H1 (cell line): Measurements from ENCODE around the gene ZNF260. TPM values are rescaled to one million over a fixed set of nuclear protein-coding genes. Genes with fewer than 3 reads are reported as not detected.

ENCODE experiments used
- CTCF ChIA-PET: fragments of 300-600 bp; sonication (Branson Sonifier 250); formaldehyde crosslinking; loops from one replicate; lab custom pipeline; 2021; ENCODE audit not compliant: partially characterized antibody; lab: Charles Lee
- POLR2A ChIA-PET: fragments of 300-600 bp; sonication (Branson Sonifier 250); formaldehyde crosslinking; loops from one replicate; lab custom pipeline; 2021; ENCODE audit warnings: inconsistent platforms; ENCODE audit not compliant: partially characterized antibody; lab: Charles Lee
- DNase-seq, 2 experiments: peaks; one replicate each; pipeline versions ENCODE4 v3.0.0 to v3.0.0-alpha.2; 2010 to 2022; ENCODE audit warnings: low spot score in 2 of 2, low read depth in 1 of 2, mixed read lengths in 1 of 2
- FAIRE-seq: peaks from 2 replicates; lab custom pipeline; 2011; peaks lifted over from hg19 to GRCh38; lab: Jason Lieb, UNC
- H2AFZ ChIP-seq: 2 replicates; pipeline ENCODE4 v1.8.1; 2012; ENCODE audit warnings: low read length, inconsistent platforms
- H2AK5ac ChIP-seq: 2 replicates; pipeline ENCODE4 v1.6.1; 2013; ENCODE audit warnings: low read depth, low read length
- H2BK120ac ChIP-seq: replicated peaks from 2 replicates; pipeline ENCODE3; 2013; ENCODE audit warnings: low read depth, low read length, inconsistent platforms
- H2BK12ac ChIP-seq: 2 replicates; pipeline ENCODE4 v1.6.1; 2013; ENCODE audit warnings: low read depth, low read length
- H2BK15ac ChIP-seq: 2 replicates; pipeline ENCODE4 v1.6.1; 2013; ENCODE audit warnings: low read length
- H2BK20ac ChIP-seq: 2 replicates; pipeline ENCODE4 v1.6.1; 2013; ENCODE audit warnings: low read length
- H2BK5ac ChIP-seq: 2 replicates; pipeline ENCODE4 v1.6.1; 2013; ENCODE audit warnings: low read depth, low read length
- H3K14ac ChIP-seq: 2 replicates; pipeline ENCODE4 v1.6.1; 2013; ENCODE audit warnings: inconsistent platforms; ENCODE audit not compliant: insufficient read length
- H3K18ac ChIP-seq: 2 replicates; pipeline ENCODE4 v1.6.1; 2013; ENCODE audit warnings: low read length; ENCODE audit errors: extremely low read depth
- H3K23ac ChIP-seq: 2 replicates; pipeline ENCODE4 v1.6.1; 2013; ENCODE audit warnings: inconsistent platforms; ENCODE audit not compliant: insufficient read length
- H3K23me2 ChIP-seq: 2 replicates; pipeline ENCODE4 v1.6.1; 2013; ENCODE audit warnings: low read depth, low read length
- H3K27ac ChIP-seq: 2 replicates; pipeline ENCODE4 v1.6.1; 2011; ENCODE audit warnings: low read depth, low read length, inconsistent platforms
- H3K27me3 ChIP-seq, 4 experiments: replicated peaks in 1 of 4; 1 replicate in 1 of 4; 2 replicates in 3 of 4; pipeline versions ENCODE4 v1.6.1 to v1.8.1; 2011 to 2013; ENCODE audit warnings: low read length in 3 of 4, mild to moderate bottlenecking in 3 of 4, inconsistent platforms in 2 of 4, mixed read lengths in 2 of 4, moderate library complexity in 1 of 4; ENCODE audit not compliant: control insufficient read depth in 3 of 4, insufficient read depth in 3 of 4; ENCODE audit errors: extremely low read depth in 1 of 4
- H3K36me3 ChIP-seq, 4 experiments: 2 replicates each; pipeline versions ENCODE4 v1.6.1 to v1.8.1; 2011 to 2013; ENCODE audit warnings: mild to moderate bottlenecking in 4 of 4, low read length in 3 of 4, moderate library complexity in 2 of 4, control low read depth in 1 of 4, inconsistent platforms in 1 of 4; ENCODE audit not compliant: insufficient read depth in 4 of 4, control insufficient read depth in 2 of 4
- H3K4ac ChIP-seq: replicated peaks from 2 replicates; pipeline ENCODE3; 2013; ENCODE audit warnings: low read length, low read depth, mixed read lengths, inconsistent platforms; ENCODE audit not compliant: insufficient read length
- H3K4me1 ChIP-seq, 4 experiments: replicated peaks in 1 of 4; 1 replicate in 1 of 4; 2 replicates in 3 of 4; pipeline versions ENCODE4 v1.6.1 to v1.8.1; 2011 to 2013; ENCODE audit warnings: low read length in 3 of 4, inconsistent platforms in 2 of 4, mixed read lengths in 1 of 4; ENCODE audit not compliant: insufficient read depth in 4 of 4, control insufficient read depth in 3 of 4
- H3K4me2 ChIP-seq, 2 experiments: 2 replicates each; pipeline versions ENCODE4 v1.6.1 to v1.8.1; 2011 to 2013; ENCODE audit warnings: low read depth in 2 of 2, low read length in 2 of 2, control low read depth in 1 of 2, inconsistent platforms in 1 of 2, mild to moderate bottlenecking in 1 of 2; ENCODE audit not compliant: insufficient read depth in 1 of 2
- H3K4me3 ChIP-seq, 4 experiments: fragments of 200-600, 300-600 bp in 1 of 4; sonication (generic), shearing (Covaris generic), sonication (Bioruptor Twin) in 1 of 4; 2 replicates each; pipeline versions ENCODE4 v1.5.1 to v1.8.1; 2011 to 2016; ENCODE audit warnings: low read length in 4 of 4, low read depth in 3 of 4, control low read depth in 2 of 4, inconsistent platforms in 2 of 4, mild to moderate bottlenecking in 2 of 4, mixed read lengths in 1 of 4, moderate library complexity in 1 of 4; ENCODE audit not compliant: insufficient read depth in 2 of 4; ENCODE audit errors: extremely low read depth in 1 of 4
- H3K56ac ChIP-seq: replicated peaks from 2 replicates; pipeline ENCODE3; 2013; ENCODE audit warnings: low read depth, mild to moderate bottlenecking, mixed read lengths, low read length, inconsistent platforms; ENCODE audit not compliant: insufficient read length
- H3K79me1 ChIP-seq: 2 replicates; pipeline ENCODE4 v1.6.1; 2013; ENCODE audit warnings: low read depth, low read length, control low read depth
- H3K79me2 ChIP-seq, 2 experiments: 2 replicates each; pipeline versions ENCODE4 v1.6.1 to v1.8.1; 2012 to 2013; ENCODE audit warnings: low read length in 2 of 2, mild to moderate bottlenecking in 2 of 2, inconsistent platforms in 1 of 2; ENCODE audit not compliant: insufficient read depth in 2 of 2, control insufficient read depth in 1 of 2
- H3K9ac ChIP-seq, 4 experiments: replicated peaks in 1 of 4; 1 replicate in 1 of 4; 2 replicates in 3 of 4; pipeline versions ENCODE4 v1.6.1 to v1.8.1; 2011 to 2013; ENCODE audit warnings: low read depth in 3 of 4, low read length in 3 of 4, control low read depth in 2 of 4, mild to moderate bottlenecking in 2 of 4, moderate library complexity in 2 of 4, inconsistent platforms in 1 of 4; ENCODE audit errors: extremely low read depth in 1 of 4
- H3K9me3 ChIP-seq, 2 experiments: 2 replicates each; pipeline versions ENCODE4 v1.6.1 to v1.8.1; 2012 to 2013; ENCODE audit warnings: mild to moderate bottlenecking in 2 of 2, moderate library complexity in 2 of 2, control low read depth in 1 of 2, inconsistent platforms in 1 of 2, low read depth in 1 of 2, low read length in 1 of 2, mixed read lengths in 1 of 2; ENCODE audit not compliant: insufficient read depth in 2 of 2
- H4K20me1 ChIP-seq, 2 experiments: replicated peaks in 1 of 2; 2 replicates each; pipeline versions ENCODE3 to v1.8.1; 2011 to 2013; ENCODE audit warnings: inconsistent platforms in 2 of 2, low read length in 2 of 2, mild to moderate bottlenecking in 1 of 2; ENCODE audit not compliant: insufficient read depth in 2 of 2, control insufficient read depth in 1 of 2
- H4K5ac ChIP-seq: 2 replicates; pipeline ENCODE4 v1.6.1; 2013; ENCODE audit warnings: low read length, low read depth, mixed read lengths, inconsistent platforms; ENCODE audit not compliant: insufficient read length
- H4K8ac ChIP-seq: 2 replicates; pipeline ENCODE4 v1.8.0; 2013; ENCODE audit warnings: mild to moderate bottlenecking, moderate library complexity, low read length, inconsistent platforms; ENCODE audit not compliant: insufficient read depth; ENCODE audit errors: extremely low read depth
- H4K91ac ChIP-seq: replicated peaks from 2 replicates; pipeline ENCODE3; 2013; ENCODE audit warnings: low read length, mixed read lengths, inconsistent platforms; ENCODE audit not compliant: insufficient read length
- BACH1 ChIP-seq: IDR thresholded peaks from 2 replicates; pipeline ENCODE4 v1.6.1; 2012; ENCODE audit warnings: low read length, improper control_type of control experiment
- CHD1 ChIP-seq: IDR thresholded peaks from 2 replicates; pipeline ENCODE4 v1.6.1; 2012; ENCODE audit warnings: low read depth, low read length, improper control_type of control experiment
- EP300 ChIP-seq, 2 experiments: IDR thresholded peaks; 1 replicate in 1 of 2; 2 replicates in 1 of 2; pipeline ENCODE4 v1.6.1; 2011 to 2012; ENCODE audit warnings: low read depth in 2 of 2, low read length in 2 of 2, mild to moderate bottlenecking in 2 of 2, borderline replicate concordance in 1 of 2, inconsistent platforms in 1 of 2, moderate library complexity in 1 of 2
- NANOG ChIP-seq: IDR thresholded peaks from 2 replicates; pipeline ENCODE4 v1.6.1; 2011; ENCODE audit warnings: low read length, low read depth, mild to moderate bottlenecking, inconsistent platforms; ENCODE audit not compliant: insufficient read depth, poor library complexity, severe bottlenecking
- NRF1 ChIP-seq: IDR thresholded peaks from 2 replicates; pipeline ENCODE4 v1.6.1; 2011; ENCODE audit warnings: mild to moderate bottlenecking, low read depth, low read length, improper control_type of control experiment
- PHF8 ChIP-seq: fragments of 200-600 bp; sonication (generic); conservative IDR thresholded peaks from 2 replicates; pipeline ENCODE4 v1.7.1; 2012; ENCODE audit warnings: low read depth, mild to moderate bottlenecking, inconsistent platforms, low read length, moderate library complexity
- YY1 ChIP-seq: IDR thresholded peaks from 2 replicates; pipeline ENCODE4 v1.6.1; 2011; ENCODE audit warnings: low read depth, mild to moderate bottlenecking, low read length
- WGBS, 2 experiments: shearing (Covaris generic) in 1 of 2; methylation state at CpG; one replicate each; pipeline versions ENCODE4 v1.1.6 to v1.1.7; 2013 to 2015; ENCODE audit warnings: low lambda C conversion rate in 2 of 2, mixed read lengths in 2 of 2, inconsistent platforms in 1 of 2, low coverage in 1 of 2, missing lambda C conversion rate in 1 of 2; ENCODE audit not compliant: insufficient replicate concordance in 2 of 2, insufficient coverage in 1 of 2, insufficient read length in 1 of 2; ENCODE audit errors: extremely low coverage in 1 of 2, missing lambda C conversion rate in 1 of 2; 5-methylcytosine and 5-hydroxymethylcytosine counted together
- polyA plus RNA-seq, 7 experiments: library from polyadenylated mRNA; depleted of rRNA in 3 of 7; stranded (reverse) in 5 of 7; unstranded in 2 of 7; fragments of >200 nt in 5 of 7; fragments of 200-250 nt in 2 of 7; gene quantifications; 1 replicate in 5 of 7; 2 replicates in 1 of 7; 4 replicates in 1 of 7; pipeline versions ENCODE4 v1.2.1 to v1.2.3, GENCODE V29; 2011 to 2013; ENCODE audit warnings: missing spikeins in 2 of 7, mixed read lengths in 2 of 7
- total RNA-seq: library from RNA; stranded (reverse); fragmentation: NEBNext Ultra II Directional; extraction: Animal tissue kit (Norgen Biotek cat#: 25700); gene quantifications from 2 replicates; pipeline ENCODE4 v1.2.1, GENCODE V29; 2021

Gene ZNF260
- total and polyA plus RNA-seq, 2 of the 8 experiments (the other 6 are each of a cell fraction or from before 2014, with no cell fraction given) = 5.5 to 30.7 TPM

- DNase-seq (no peak), FAIRE-seq (no peak)
- peak overlapping the region; percentile 89 to 100 (median 98) for H3K9ac ChIP-seq
- H2BK120ac ChIP-seq = peak overlapping the region; percentile 84
- no peak for TF ChIP-seq EP300 (IDR thresholded peaks at IDR 0.05; ENCODE audit: borderline replicate concordance in 1 of 2, low read depth in 2 of 2, low read length in 2 of 2)
- no peak for TF ChIP-seq NANOG
- TF ChIP-seq PHF8 = peak; percentile 88; the same call in 1 of the 2 replicates
- no peak for TF ChIP-seq NRF1
- peak; percentile 30; the same call in 1 of the 2 replicates for TF ChIP-seq BACH1
- no peak for TF ChIP-seq CHD1
- TF ChIP-seq YY1 = no peak
- peak overlapping the region; percentile 99 for H2BK12ac ChIP-seq
- H2AFZ ChIP-seq = peak overlapping the region; percentile 35
- peak overlapping the region; percentile 72 to 98 (median 85) for H3K4me3 ChIP-seq
- no peaks in the 10 kb centered on the region for H4K20me1 ChIP-seq
- WGBS, 2 experiments = 2% methylated on average over 10 of the region's 13 CpGs; no CpG with 5 or more reads in 1 of the 2 experiments
- H3K27ac ChIP-seq = peak overlapping the region; percentile 99
- H3K79me2 ChIP-seq = peaks cover 11 to 50% of the 10 kb centered on the region in 2 experiments
- peak overlapping the region; percentile 99 for H4K5ac ChIP-seq
- H2BK15ac ChIP-seq = 0 out of 2 replicates have a peak overlapping the region, but pooled peaks have one; percentile 92
- peak overlapping the region; percentile 97 to 99 for H3K4me2 ChIP-seq
- H3K36me3 ChIP-seq = peaks cover 4 to 17% (median 8%) of the 10 kb centered on the region in 4 experiments; a peak in 7 of 8 replicates
- peaks cover 4% of the 10 kb centered on the region; the same call in 1 of the 2 replicates for H3K79me1 ChIP-seq
- H3K4me1 ChIP-seq = peaks cover 0 to 4% (median 2%) of the 10 kb centered on the region in 4 experiments; a peak in 6 of 7 replicates
- peak overlapping the region; percentile 96 for H3K18ac ChIP-seq
- peak overlapping the region; percentile 85 for H2AK5ac ChIP-seq
- peaks cover 8% of the 10 kb centered on the region for H3K23me2 ChIP-seq
- peak overlapping the region; percentile 71 for H3K14ac ChIP-seq
- no peaks in the 10 kb centered on the region for H3K27me3 ChIP-seq
- H2BK5ac ChIP-seq = peak overlapping the region; percentile 99
- peak overlapping the region; percentile 98 for H4K91ac ChIP-seq
- H3K4ac ChIP-seq = peak overlapping the region; percentile 81
- H3K9me3 ChIP-seq = no peaks in the 10 kb centered on the region; a peak in 1 of 4 replicates
- H3K56ac ChIP-seq = peak overlapping the region; percentile 80
- H2BK20ac ChIP-seq = no peak overlapping the region
- peak overlapping the region; percentile 98; the same call in 1 of the 2 replicates for H4K8ac ChIP-seq
- CTCF ChIA-PET = interaction anchor here (1.6 kb wide), 1 partner anchor 323 kb away, joined by 4 read pairs; the partner anchor contains the start of gene ZNF345
- POLR2A ChIA-PET = interaction anchor here (0.8 to 4.3 kb wide), 19 partner anchors 10 to 412 kb away, joined by 3 to 72 read pairs (median 5); partner anchors contain the start of genes TBCB, ZNF146, ZNF345 and ZNF382
- H3K23ac ChIP-seq = peak overlapping the region; percentile 57
These were observed 238 bp downstream of the ZNF260 start for GRCh38 chr19:36527873-36528193.
